HG03460 (cell line): ENCODE data around the gene PDZD2.

Experiments used
- ATAC-seq: cut with Tn5 transposase; IDR thresholded peaks from one replicate; pipeline ENCODE4 v1.9.1; 2021; ENCODE audit not compliant: unreplicated experiment

Gene PDZD2

GRCh38 chr5:32126691-32127090, 487.8 kb downstream of the PDZD2 start:
- ATAC-seq, result no peak

GRCh38 chr5:32127711-32128110, 488.8 kb downstream of the PDZD2 start:
- ATAC-seq, result no peak

- no peak for ATAC-seq
These were observed 490.2 kb downstream of the PDZD2 start for GRCh38 chr5:32129074-32129598.

GRCh38 chr5:32130865-32131264, 491.9 kb downstream of the PDZD2 start:
- no peak for ATAC-seq

GRCh38 chr5:32131604-32132003, 492.7 kb downstream of the PDZD2 start:
- no peak for ATAC-seq

- no peak for ATAC-seq
These were observed 493.8 kb downstream of the PDZD2 start for GRCh38 chr5:32132757-32133156.

- no peak for ATAC-seq
These were observed 496.2 kb downstream of the PDZD2 start for GRCh38 chr5:32135086-32135485.

- ATAC-seq, result no peak
These were observed 497.4 kb downstream of the PDZD2 start for GRCh38 chr5:32136342-32136741.

- ATAC-seq, result no peak
These were observed 500.0 kb downstream of the PDZD2 start for GRCh38 chr5:32138839-32139493.

GRCh38 chr5:32143617-32144377, 504.9 kb downstream of the PDZD2 start:
- ATAC-seq, result no peak

- no peak for ATAC-seq
These were observed 505.7 kb downstream of the PDZD2 start for GRCh38 chr5:32144378-32145207.

- ATAC-seq, result no peak
These were observed 506.4 kb downstream of the PDZD2 start for GRCh38 chr5:32145378-32145777.

- no peak for ATAC-seq
These were observed 508.3 kb downstream of the PDZD2 start for GRCh38 chr5:32147236-32147635.

- no peak for ATAC-seq
These were observed 509.0 kb downstream of the PDZD2 start for GRCh38 chr5:32147959-32148358.

GRCh38 chr5:32150366-32150765, 511.4 kb downstream of the PDZD2 start:
- ATAC-seq, result no peak

- ATAC-seq, result no peak
These were observed 512.3 kb downstream of the PDZD2 start for GRCh38 chr5:32151198-32151597.

GRCh38 chr5:32153723-32154122, 514.8 kb downstream of the PDZD2 start:
- ATAC-seq, result no peak

GRCh38 chr5:32155211-32155610, 516.3 kb downstream of the PDZD2 start:
- ATAC-seq, result no peak

- no peak for ATAC-seq
These were observed 517.7 kb downstream of the PDZD2 start for GRCh38 chr5:32156635-32157034.

- ATAC-seq, result no peak
These were observed 518.1 kb downstream of the PDZD2 start for GRCh38 chr5:32157078-32157477.

GRCh38 chr5:32158679-32158975, 519.7 kb downstream of the PDZD2 start:
- ATAC-seq, result no peak
